Measurements from ENCODE around the gene ZNF184.
A peak's percentile ranks its signal among the peaks of the same experiment; 100 is the strongest.

ZNF184 gene

GRCh38 chr6:27472617-27473400 is at the start of gene ZNF184:
Gene ZNF184, minus strand, starts transcription at chr6:27473105. Its CDS starts 811 bp downstream, at chr6:27472294.
- DNase-seq: peak; percentile 88

- peak; percentile 77 for DNase-seq
These were observed 46.2 kb upstream of the ZNF184 start for GRCh38 chr6:27518881-27519795.

GRCh38 chr6:27517928-27518787 is 45.3 kb upstream of the ZNF184 start:
- no peak for DNase-seq

- no peak for DNase-seq
These were observed 44.3 kb upstream of the ZNF184 start for GRCh38 chr6:27517238-27517637.

- DNase-seq: no peak
These were observed 42.1 kb upstream of the ZNF184 start for GRCh38 chr6:27514906-27515495.

- no peak for DNase-seq
These were observed 39.6 kb upstream of the ZNF184 start for GRCh38 chr6:27512525-27512924.

- no peak for DNase-seq
These were observed 34.4 kb upstream of the ZNF184 start for GRCh38 chr6:27507041-27507956.

- DNase-seq: peak; percentile 76
These were observed 32.5 kb upstream of the ZNF184 start for GRCh38 chr6:27505209-27506027.

GRCh38 chr6:27503436-27504030 is 30.6 kb upstream of the ZNF184 start:
- DNase-seq: peak; percentile 94

- peak; percentile 86 for DNase-seq
These were observed 29.9 kb upstream of the ZNF184 start for GRCh38 chr6:27502508-27503435.

- DNase-seq: no peak
These were observed 28.3 kb upstream of the ZNF184 start for GRCh38 chr6:27501187-27501586.

GRCh38 chr6:27500177-27500576 is 27.3 kb upstream of the ZNF184 start:
- DNase-seq: no peak

- peak; percentile 88 for DNase-seq
These were observed 22.7 kb upstream of the ZNF184 start for GRCh38 chr6:27495386-27496135.

GRCh38 chr6:27494987-27495385 is 22.1 kb upstream of the ZNF184 start:
- no peak for DNase-seq

GRCh38 chr6:27494103-27494502 is 21.2 kb upstream of the ZNF184 start:
- DNase-seq: no peak

- DNase-seq: no peak
These were observed 19.8 kb upstream of the ZNF184 start for GRCh38 chr6:27492631-27493190.

- peak; percentile 92 for DNase-seq
These were observed 6.6 kb upstream of the ZNF184 start for GRCh38 chr6:27479319-27480182.

Data from stimulated activated CD8-positive, alpha-beta memory T cell treated with anti-CD3 and anti-CD28 coated beads, Interleukin-4, amount 100 ng/mL, for 48 hours (primary cell).